Stimulated activated CD4-positive, alpha-beta T cell treated with anti-CD3 and anti-CD28 coated beads, Interleukin-12 subunit alpha, Interleukin-12 subunit beta, amount 100 ng/mL, for 24 hours (primary cell): ENCODE measurements around the gene SYT1.

Experiments used
- DNase-seq, 2 experiments: peaks; one replicate each; pipeline ENCODE4 v3.0.0-alpha.2; 2020; ENCODE audit warnings: low read depth in 2 of 2

Gene SYT1

DNA sequence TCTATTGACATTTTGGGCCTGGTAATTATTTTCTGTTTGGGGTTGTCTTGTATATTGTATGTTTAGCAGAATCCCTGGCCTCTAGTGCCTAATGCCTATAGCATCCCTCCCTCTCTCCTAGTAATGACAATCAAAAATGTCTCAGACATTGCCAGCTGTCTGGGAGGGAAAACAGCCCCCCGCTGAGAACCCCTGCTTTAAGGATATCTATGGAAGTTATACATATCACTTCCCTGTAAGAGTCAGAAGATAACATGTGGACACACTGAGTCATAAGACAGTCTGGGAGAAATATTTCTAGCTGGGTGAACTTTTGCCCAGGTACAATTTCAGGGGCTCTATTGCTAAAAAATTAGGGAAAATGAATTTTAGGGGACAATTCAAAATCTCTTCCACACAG is 571.2 kb downstream of the SYT1 start:
- no peak for DNase-seq

DNA sequence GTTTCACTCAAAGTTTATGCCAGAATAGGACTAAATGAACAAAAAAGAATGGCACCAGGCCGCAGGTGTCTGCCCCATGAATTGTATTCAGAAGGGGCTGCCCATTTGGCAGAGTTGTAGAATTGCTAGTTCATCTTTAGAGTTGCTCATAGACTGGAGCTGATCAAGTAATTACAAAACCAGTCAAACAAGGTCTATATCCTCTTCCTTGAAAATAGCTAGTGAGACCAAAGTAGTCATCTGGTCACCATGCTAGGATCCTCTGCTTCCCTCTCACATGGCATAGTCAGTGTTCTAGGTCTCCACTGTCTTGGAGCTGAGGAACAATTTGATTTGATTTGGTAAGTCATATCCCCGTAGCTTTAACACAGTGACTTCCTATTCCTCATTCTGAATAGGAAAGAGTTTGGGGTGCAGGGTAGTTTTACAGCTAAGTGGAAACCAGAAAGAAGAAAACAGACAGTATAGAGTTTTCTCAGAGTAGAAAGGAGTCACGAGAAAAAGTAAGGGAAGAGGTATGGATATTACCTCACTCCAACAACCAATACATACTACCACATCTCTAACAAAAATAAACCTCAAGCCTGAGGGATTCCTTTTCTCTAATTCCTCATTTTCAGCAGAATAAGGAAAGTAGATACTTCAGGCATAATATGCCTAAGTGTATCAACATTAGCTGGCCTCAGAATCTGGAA is 574.1 kb downstream of the SYT1 start:
- no peak for DNase-seq

DNA sequence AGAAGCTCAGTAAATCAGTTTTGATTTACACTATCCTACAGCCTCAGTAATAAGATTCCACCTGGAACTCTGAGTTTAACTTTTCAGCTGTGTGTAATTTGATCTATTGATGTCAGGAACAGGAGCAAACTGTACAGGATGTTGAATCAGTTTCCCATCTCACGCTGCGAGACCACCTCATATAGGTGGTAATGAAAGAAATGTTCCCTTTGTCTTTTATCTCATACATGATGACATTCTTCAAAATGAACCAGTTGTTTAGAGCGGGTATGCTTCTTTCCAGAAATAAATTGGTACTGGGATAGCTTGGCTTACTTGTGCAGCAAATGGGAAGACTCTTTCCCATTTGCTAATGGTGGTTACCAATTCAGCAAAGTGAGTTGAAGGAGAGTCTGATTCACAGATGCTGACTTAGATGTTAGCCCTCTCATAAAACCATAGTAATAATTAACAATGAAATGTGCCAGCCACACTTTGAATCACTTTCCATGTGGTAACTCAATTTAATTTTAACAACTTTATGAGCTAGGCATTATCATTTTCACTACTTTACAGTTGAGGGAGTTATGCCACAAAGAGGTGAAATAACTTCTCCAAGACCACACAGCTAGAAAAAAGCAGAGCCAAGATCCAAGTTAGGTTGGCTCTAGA is 574.7 kb downstream of the SYT1 start:
- DNase-seq = no peak

DNA sequence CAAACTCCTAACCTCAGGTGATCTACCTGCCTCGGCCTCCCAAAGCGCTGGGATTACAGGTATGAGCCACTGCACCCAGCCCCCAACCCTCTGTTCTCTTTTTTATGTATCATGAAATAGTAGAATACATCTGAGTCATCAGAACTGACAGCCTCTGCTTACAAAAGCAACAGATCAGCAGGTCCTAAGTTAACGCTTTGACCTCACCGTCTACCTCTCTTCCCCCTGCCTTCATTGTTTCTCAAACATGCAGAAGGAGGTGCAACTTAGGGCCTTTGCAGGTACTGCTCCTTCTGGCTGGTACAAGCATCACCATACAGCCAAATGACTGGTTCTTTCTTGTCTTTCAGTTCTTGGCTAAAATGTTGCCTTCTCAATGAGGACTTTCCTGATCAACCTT is 577.0 kb downstream of the SYT1 start:
- no peak for DNase-seq

DNA sequence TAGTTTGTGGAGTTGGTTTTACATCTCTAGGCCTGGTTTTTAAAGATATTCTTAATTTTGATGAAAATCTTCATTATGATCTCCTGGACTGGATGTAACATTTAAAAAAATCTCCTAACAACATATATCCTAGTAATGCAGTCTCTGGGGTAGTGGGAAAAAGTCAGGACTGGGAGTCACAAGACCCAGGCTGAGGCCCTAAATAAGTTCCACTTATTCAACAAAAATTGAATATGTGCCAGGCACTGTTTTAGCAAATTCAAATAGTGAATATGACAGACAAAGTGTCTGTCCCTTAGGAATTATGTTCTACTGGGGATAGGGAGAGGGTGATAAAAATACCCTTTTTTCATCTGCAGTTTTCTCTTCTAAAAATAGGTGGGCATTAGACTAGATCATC is 577.8 kb downstream of the SYT1 start:
- DNase-seq = no peak

DNA sequence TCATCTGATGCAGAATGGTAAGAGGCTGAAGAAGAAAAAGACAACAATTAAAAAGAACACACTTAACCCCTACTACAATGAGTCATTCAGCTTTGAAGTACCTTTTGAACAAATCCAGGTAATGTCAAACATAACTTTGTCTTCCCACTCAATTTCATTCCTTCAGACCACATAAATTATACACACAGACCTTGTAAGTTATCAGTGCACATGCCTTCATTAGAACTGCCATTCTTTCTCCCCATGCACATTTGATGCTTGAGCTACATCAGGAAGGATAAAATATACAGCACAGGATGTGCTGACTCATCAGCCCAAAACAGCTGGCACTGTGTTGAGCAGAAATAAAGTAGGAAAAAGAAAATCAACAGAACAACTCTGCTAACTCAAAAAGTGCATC is 579.5 kb downstream of the SYT1 start:
- DNase-seq = no peak

DNA sequence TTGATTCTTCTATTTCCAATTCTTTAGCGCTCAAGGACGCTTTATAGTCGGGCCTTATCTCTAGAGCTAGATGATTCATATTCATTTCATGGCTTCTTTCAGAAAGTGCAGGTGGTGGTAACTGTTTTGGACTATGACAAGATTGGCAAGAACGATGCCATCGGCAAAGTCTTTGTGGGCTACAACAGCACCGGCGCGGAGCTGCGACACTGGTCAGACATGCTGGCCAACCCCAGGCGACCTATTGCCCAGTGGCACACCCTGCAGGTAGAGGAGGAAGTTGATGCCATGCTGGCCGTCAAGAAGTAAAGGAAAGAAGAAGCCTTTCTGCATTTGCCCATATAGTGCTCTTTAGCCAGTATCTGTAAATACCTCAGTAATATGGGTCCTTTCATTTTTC is 584.2 kb downstream of the SYT1 start:
- no peak for DNase-seq

DNA sequence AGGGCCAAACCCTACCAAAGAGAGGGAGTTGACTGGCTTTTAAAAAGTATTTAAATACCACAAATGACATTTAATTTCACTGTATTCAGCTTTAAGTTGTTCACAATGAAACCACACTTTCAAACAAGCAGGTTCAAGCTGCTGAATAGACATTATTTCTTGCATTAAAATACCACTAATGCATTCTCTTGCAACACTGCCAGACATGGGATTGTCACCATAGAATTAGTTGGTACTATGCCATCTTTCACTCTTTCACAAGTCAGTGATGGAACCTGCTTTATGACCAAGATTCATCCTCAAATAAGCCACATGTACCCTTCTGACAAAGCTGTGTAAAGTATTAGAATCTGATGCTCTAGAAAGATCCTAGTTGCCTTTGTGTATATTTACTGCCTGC is 586.8 kb downstream of the SYT1 start:
- no peak for DNase-seq

DNA sequence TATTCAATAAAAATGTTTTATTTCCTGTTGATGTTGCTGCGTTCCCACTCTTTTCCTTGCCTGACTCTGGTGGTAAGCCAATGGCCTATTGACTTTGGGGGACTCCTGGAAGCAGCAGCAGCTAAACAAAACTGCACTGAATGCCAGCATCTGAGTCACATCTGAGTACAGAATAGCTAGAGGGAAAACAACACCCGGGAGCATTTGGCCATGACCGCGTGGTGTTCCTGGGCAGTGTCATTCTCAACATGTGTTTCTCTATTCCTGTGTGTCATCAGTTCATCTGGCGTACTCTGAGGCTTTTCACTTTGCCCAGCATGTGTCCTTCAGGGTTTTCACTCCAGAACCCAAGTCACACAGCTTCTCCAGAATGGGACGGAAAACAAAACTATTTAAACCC is 587.4 kb downstream of the SYT1 start:
- no peak for DNase-seq

DNA sequence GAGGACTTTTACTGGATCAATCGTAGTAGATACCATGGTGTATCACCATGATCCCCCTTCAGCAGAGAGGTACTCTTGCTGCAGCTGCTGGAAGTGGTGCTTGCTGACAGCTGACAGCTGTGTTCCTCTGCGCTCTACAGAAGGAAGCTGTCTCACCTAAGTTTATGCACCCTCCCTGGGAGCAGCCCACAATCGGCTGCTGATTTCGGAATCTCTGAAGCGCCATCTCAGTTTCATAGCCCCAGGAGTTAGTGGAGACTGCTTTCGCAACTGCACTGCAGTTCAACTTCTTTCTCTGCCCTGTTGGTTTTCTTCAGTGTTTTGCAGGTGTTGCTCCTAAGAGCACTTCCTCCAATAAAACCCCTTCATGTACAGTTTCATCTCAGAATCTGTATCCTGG is 588.3 kb downstream of the SYT1 start:
- no peak for DNase-seq

DNA sequence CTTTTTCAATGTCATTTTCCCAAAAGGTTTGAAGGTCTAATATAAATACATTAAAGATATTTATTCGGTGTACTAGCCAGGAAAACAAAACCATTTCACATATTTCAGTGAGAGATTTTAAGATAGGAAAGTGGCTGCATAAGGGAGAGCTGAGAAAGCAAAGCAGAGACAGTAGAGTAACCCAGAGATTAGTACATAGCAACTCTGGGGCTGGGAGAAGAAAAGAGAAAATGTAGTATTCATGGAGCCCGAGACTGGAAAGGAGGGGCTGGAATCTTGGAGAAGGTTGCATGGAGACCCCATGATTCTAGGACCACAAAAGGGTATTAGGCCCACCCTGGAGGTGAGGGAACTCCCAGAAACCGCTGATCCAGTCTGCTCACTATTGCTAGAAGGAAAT is 589.2 kb downstream of the SYT1 start:
- DNase-seq = no peak

DNA sequence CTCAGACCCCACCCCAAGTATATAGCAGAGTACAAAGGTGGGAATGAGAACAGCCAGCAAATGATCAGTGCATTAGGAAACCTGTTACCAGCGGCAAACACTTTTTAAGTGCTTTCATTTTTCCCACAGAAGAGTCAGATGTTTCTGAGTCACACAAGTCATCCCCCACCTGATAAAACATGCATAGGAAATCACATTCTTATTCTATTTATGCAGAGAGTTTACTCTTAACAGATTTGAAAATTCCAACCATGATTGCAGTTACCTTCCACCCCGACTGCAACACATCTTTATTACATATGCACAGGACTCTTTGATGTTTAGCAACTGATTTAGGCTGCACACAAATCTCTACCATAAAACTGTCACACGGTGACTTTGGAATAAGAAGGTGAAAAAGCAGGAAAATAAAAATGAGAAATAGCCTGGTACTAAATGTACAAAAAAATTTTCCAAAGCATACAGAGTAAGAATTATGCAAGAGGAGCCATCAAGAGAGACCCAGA is 589.8 kb downstream of the SYT1 start:
- no peak for DNase-seq

DNA sequence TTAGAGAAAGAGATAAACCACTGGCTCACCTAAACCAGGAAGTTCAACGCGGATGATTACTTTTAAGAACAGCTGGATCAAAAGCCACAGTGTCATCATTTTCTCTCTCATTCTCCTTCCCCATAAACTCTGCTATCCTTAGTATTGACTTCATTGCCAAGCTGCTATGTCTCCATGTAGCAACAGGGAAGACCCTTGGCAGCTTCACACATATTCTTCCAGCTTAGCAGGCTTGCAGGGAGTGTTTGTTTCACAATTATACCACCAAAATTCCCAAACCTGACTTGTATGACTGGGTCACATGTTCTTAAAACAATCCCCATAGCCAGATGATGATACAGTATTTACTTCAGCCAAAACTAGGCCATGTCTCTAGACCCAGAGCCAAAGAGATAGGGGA is 590.7 kb downstream of the SYT1 start:
- no peak for DNase-seq

DNA sequence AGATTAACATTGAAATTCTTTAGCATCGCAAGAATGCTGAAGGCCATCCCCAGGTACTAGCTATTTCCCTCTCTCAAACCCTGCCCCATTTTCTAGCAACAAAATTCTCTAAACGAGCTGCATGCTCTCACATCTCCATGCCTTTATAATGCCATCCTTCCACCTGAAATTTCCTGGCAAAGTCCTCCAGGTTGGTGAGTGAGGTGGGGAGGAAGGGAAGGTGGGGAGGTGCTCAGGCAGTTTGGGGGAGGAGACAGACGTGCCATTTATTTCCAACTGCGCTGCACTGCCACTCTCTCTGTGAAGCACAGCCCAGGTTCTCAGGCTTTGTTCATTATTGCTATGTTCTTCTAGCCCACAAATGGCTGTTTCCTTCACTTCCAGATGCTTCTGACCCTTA is 617.7 kb downstream of the SYT1 start:
- no peak for DNase-seq

DNA sequence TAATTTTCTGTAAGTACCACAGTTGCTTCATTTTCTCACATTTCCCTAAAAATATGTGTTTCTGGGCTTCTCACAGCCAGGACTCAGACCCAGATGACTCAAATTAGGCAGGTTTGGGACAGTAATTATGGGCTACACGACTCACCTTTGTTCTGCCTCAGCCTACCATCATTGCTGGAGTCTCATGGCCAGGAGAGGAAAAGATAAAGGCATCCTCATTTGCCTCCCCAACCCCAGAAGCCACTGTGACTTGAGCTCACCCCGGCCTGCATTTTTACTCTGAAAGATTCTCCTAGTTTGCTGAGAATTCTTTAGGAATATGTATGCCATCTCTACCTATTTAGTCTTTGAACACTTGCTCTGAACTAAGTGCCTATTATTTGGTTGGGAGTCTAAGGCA is 618.3 kb downstream of the SYT1 start:
- no peak for DNase-seq

DNA sequence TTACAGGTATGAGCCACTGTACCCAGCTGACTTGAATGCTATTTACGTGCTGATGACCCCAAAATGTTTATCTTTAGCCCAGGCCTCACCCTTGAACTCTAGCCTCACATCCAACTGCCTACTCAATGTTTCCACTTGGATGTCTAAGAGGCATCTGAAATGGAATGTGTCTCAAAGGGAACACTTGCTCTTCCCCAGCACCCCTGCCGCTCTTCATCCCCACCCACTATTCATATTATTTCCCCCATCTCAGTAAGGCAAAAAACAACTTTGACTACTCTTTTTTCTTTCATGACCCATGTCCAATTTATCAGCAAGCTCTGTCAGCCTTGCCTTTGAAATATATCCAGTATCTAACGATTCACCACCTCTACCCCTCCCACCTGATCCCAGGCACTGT is 621.6 kb downstream of the SYT1 start:
- DNase-seq = no peak

DNA sequence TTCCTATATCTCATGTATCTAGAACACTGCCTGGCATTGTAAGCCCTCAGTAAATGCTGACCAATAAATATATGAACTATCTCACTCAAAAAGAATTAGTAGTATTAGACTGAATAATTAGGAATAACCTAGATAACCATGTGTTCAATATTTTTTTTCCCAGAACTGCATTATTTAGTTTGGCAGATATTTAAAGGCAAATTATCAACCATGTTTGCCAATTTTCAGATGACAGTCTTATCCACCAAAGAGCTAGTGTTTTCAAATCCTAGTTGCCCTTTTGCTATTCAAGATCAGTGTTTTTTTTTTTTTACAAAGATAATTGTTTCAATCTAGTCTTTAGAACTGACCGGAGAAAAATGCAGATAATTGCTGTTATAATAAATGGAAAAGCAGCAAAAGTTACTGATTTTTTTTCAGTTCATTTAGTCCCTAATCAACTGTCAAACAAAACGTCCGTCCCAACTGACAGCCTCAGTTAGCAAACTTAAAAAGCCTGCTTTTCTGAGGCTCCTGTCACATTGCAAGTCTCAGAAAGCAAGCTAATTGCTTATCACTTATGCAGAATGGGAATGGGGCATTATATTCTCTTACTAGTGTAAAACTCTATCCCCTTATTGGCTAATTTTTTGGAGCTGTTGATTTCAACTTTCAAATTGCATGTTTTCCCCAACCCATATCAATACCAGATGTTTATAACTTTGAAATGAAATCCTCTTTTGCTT is 623.0 kb downstream of the SYT1 start:
- no peak for DNase-seq
